Activated effector memory CD4-positive, alpha-beta T cell treated with anti-CD3 and anti-CD28 coated beads, Interleukin-2, amount 50 U/mL, for 16 hours (primary cell): ENCODE measurements around the gene ADGRF3.
"Not testable (repeated sequence)": the region's sequence is repeated elsewhere in the genome, so short reads cannot be mapped to it uniquely, and the experiment has no call there.

Experiments used
- DNase-seq: peaks from one replicate; pipeline ENCODE4 v3.0.0-alpha.2; 2020

The ADGRF3 gene

DNA sequence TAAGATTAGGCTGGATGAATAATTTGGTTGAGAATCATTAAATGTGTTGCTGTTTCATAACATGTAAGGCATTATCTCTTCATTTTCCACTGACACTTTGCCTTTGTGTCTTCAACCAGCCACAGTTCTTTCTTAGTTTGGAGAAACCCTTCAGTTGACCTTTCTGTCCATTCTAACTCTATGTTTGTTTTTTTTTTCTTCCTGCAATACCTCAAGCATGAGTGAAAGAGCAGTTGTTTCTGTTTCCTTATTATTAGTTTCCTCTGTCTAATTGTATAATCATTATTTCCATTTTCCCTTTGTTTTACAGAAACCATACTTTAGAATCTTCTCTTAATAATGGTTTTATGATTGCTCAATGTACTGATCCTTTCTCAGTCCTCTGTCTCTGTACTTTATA, 76.2 kb downstream of the ADGRF3 start:
- DNase-seq = no peak

DNA sequence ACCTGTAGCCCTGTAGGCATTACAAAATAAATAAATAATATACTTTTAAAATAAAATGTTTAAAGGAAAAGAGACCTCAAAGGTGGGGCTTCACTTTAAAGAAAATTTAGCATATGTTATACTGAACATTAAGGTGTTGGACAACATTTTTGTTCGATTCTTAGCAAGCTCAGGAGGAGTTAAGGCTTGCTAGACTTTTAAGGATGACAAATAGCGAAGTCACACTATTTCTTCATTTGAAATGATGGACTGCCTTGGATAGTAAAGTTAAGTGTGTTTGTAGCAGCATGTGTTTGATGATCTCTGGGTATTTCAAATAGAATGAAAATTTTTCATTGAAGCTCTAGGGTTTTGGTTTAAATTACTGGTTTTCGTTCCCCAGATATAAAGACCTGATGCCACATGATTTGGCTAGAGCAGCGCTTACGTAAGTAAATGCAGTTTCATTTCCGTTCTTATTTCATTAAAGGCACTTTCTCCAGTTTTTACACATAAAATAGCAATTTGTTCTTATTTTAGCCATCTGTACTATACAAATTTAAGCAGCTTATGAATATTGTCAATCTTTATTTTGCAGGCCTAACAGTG, 76.9 kb downstream of the ADGRF3 start:
- DNase-seq = no peak

DNA sequence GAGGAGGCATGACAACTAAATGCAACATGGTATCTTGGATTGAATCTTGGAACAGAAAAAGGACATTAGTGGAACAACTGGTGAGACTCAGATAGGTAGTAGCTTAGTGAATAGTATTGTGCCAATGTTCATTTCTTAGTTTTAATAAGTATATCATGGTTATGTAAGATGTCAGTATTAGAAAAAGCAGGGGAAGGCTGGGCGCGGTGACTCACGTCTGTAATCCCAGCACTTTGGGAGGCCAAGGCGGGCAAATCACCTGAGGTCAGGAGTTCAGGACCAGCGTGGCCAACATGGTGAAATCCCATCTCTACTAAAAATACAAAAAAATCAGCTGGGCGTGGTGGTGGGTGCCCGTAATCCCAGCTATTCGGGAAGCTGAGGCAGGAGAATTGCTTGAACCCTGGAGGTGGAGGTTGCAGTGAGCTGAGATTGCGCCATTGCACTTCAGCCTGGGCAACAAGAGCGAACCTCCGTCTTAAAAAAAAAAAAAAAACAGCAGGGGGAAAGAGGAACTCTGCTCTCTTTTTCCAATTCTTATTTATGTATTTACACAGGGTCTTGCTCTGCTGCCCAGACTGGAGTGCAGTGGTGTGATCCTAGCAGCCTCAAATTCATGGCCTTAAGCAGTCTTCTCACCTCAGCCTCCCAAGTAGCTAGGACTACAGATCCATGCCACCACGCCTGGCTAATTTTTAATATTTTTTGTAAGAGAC, 77.8 kb downstream of the ADGRF3 start:
- not testable (repeated sequence) for DNase-seq

DNA sequence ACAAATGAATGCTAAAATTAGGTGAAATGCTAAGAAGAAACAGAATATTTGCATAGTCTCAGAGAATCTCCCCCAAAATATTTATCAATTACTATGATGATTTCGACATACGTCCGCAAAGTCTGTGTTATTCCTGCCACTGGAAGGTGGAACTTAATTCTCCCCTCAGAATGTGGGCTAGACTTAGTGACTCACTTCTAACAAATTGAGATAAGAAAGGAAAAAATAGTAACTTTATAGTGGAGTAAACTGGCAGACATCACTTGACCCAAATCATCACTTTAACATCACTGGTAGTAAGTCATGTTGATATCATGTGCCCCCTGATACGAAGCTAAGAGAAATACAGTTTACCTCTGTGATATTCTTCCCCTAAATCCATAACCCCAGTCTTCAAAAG, 78.4 kb downstream of the ADGRF3 start:
- DNase-seq = no peak

DNA sequence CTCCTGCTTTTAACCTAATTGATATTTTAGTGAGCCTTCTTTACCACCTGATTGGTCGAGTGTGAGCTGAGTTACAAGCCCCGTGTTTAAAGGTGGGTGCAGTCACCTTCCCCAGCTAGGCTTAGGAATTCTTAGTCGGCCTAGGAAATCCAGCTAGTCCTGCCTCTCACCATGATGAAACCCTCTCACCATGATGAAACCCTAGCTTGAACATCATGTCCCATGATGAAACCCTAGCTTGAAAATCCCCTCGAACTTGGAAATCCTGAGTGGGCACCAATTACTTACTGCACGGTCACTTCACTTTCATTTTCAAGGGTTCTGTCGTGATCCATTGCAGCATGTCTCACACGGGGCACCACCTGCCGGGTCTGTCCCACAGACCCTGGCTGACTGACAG, 87.8 kb downstream of the ADGRF3 start:
- not testable (repeated sequence) for DNase-seq
